K562 (cell line): ENCODE data around the gene TSC22D1. TPM values are rescaled to one million over a fixed set of nuclear protein-coding genes. Genes with fewer than 3 reads are reported as not detected.
A peak's percentile ranks its signal among the peaks of the same experiment; 100 is the strongest.

Experiments
- ATAC-seq: fragments of 200-7000 bp; cut with Tn5 transposase; 3 replicates; pipeline ENCODE4 v1.9.1; 2020; ENCODE audit warnings: moderate library complexity
- BruUV-seq: library from RNA; stranded (reverse); fragments of 400-500 nt; replicated peaks from 2 replicates; lab custom pipeline; 2021; lab: Mats Ljungman, UMichigan
- CTCF ChIA-PET: fragments of 300-600 bp; formaldehyde crosslinking; extraction: SDS; loops from one replicate; lab custom pipeline; 2021; ENCODE audit warnings: low intra/inter-chr PET ratio; lab: Yijun Ruan, JAX
- POLR2A ChIA-PET: fragments of 300-600, 350-650 bp; sonication (Branson Sonifier 250); formaldehyde crosslinking; extraction: SDS; loops from one replicate; lab custom pipeline; 2021; ENCODE audit warnings: antibody characterized with exemption, inconsistent platforms; lab: Yijun Ruan, JAX
- DNase-seq, 4 experiments: peaks; one replicate each; pipeline versions ENCODE4 v3.0.0 to v3.0.0-alpha.2; 2011 to 2018; ENCODE audit warnings: low spot score in 3 of 4, mixed read lengths in 3 of 4; ENCODE audit errors: extremely low read depth in 1 of 4
- FAIRE-seq: peaks from 2 replicates; lab custom pipeline; 2011; peaks lifted over from hg19 to GRCh38; lab: Jason Lieb, UNC
- H2AFZ ChIP-seq: 2 replicates; pipeline ENCODE4 v1.6.0; 2011; ENCODE audit warnings: low read depth, low read length, control low read depth, inconsistent platforms
- H3K27ac ChIP-seq: fragments of 200-600 bp; 3 replicates; pipeline ENCODE4 v1.8.0; 2011; ENCODE audit warnings: low read depth, mild to moderate bottlenecking, control low read depth, inconsistent platforms, low read length, moderate library complexity, mixed read lengths; ENCODE audit errors: extremely low read depth
- H3K27me3 ChIP-seq, 2 experiments: fragments of 300-600 bp in 1 of 2; 2 replicates in 1 of 2; 3 replicates in 1 of 2; pipeline versions ENCODE4 v1.6.0 to v1.8.0; 2011; ENCODE audit warnings: inconsistent platforms in 2 of 2, low read length in 2 of 2, mild to moderate bottlenecking in 1 of 2, mixed read lengths in 1 of 2, moderate library complexity in 1 of 2; ENCODE audit not compliant: control insufficient read depth in 2 of 2, insufficient read depth in 2 of 2
- H3K36me3 ChIP-seq: fragments of 300-600 bp; 3 replicates; pipeline ENCODE4 v1.8.0; 2011; ENCODE audit warnings: mild to moderate bottlenecking, low read length, inconsistent platforms; ENCODE audit not compliant: control insufficient read depth, insufficient read depth
- H3K4me1 ChIP-seq, 2 experiments: fragments of 200-600 bp in 1 of 2; replicated peaks in 1 of 2; 2 replicates in 1 of 2; 3 replicates in 1 of 2; pipeline versions ENCODE4 v1.5.1 to v1.8.0; 2011; ENCODE audit warnings: inconsistent platforms in 2 of 2, low read length in 2 of 2, mild to moderate bottlenecking in 1 of 2, mixed read lengths in 1 of 2, moderate library complexity in 1 of 2; ENCODE audit not compliant: control insufficient read depth in 2 of 2, insufficient read depth in 2 of 2
- H3K4me2 ChIP-seq: 2 replicates; pipeline ENCODE4 v1.6.1; 2011; ENCODE audit warnings: low read length, control low read depth, inconsistent platforms, mixed read lengths; ENCODE audit not compliant: insufficient read depth
- H3K4me3 ChIP-seq: fragments of 200-600 bp; sonication (generic), shearing (Covaris generic); 2 replicates; pipeline ENCODE4 v1.5.1; 2016; ENCODE audit warnings: control low read depth, inconsistent platforms
- H3K79me2 ChIP-seq: fragments of 200-600 bp; 3 replicates; pipeline ENCODE4 v1.8.0; 2011; ENCODE audit warnings: low read length, inconsistent platforms; ENCODE audit not compliant: control insufficient read depth, insufficient read depth
- H3K9ac ChIP-seq, 2 experiments: 2 replicates each; pipeline versions ENCODE4 v1.6.0 to v1.6.1; 2011; ENCODE audit warnings: low read depth in 2 of 2, low read length in 2 of 2, control low read depth in 1 of 2, inconsistent platforms in 1 of 2, mild to moderate bottlenecking in 1 of 2, mixed read lengths in 1 of 2; ENCODE audit not compliant: insufficient read depth in 1 of 2
- H3K9me1 ChIP-seq: one replicate; pipeline ENCODE4 v1.6.0; 2011; ENCODE audit warnings: inconsistent platforms, mild to moderate bottlenecking, low read length, moderate library complexity; ENCODE audit not compliant: control insufficient read depth, insufficient read depth
- H3K9me3 ChIP-seq: replicated peaks from 2 replicates; pipeline ENCODE4 v1.5.1; 2011; ENCODE audit warnings: low read depth, low read length, inconsistent platforms; ENCODE audit not compliant: control insufficient read depth, insufficient read depth
- H4K20me1 ChIP-seq: replicated peaks from 2 replicates; pipeline ENCODE4 v1.6.1; 2011; ENCODE audit warnings: low read length, inconsistent platforms, mixed read lengths; ENCODE audit not compliant: control insufficient read depth, insufficient read depth
- MYC ChIP-seq, 2 experiments: fragments of 250-450 bp in 1 of 2; sonication (Bioruptor Pico) in 1 of 2; IDR thresholded peaks; 2 replicates each; pipeline versions ENCODE4 v1.5.1 to v1.6.1; 2012 to 2021; ENCODE audit warnings: low read depth in 2 of 2, borderline replicate concordance in 1 of 2, improper control_type of control experiment in 1 of 2, low read length in 1 of 2, mild to moderate bottlenecking in 1 of 2, moderate library complexity in 1 of 2
- NBN ChIP-seq: fragments of 450-650 bp; IDR thresholded peaks from 2 replicates; pipeline ENCODE4 v1.6.1; 2016; ENCODE audit warnings: low read depth, mild to moderate bottlenecking
- ZBTB7A ChIP-seq: IDR thresholded peaks from 2 replicates; pipeline ENCODE4 v1.6.1; 2011; ENCODE audit warnings: low read depth, mild to moderate bottlenecking, low read length, moderate library complexity, borderline replicate concordance; ENCODE audit not compliant: control insufficient read depth
- ZC3H4 ChIP-seq: sonication (generic); formaldehyde crosslinking; IDR thresholded peaks from 2 replicates; pipeline ENCODE4 v1.9.0; 2021; ENCODE audit warnings: missing genetic modification reagents, borderline replicate concordance
- ZNF699 ChIP-seq: fragments of 250-450 bp; sonication (Bioruptor Pico); IDR thresholded peaks from 2 replicates; pipeline ENCODE4 v1.8.0; 2021; ENCODE audit warnings: mild to moderate bottlenecking, moderate library complexity; ENCODE audit not compliant: insufficient replicate concordance
- WGBS: fragments of 100-300 bp; shearing (Covaris generic); methylation state at CpG from one replicate; pipeline ENCODE4 v1.1.6; 2016; ENCODE audit warnings: low coverage, mixed read lengths; ENCODE audit not compliant: insufficient coverage; ENCODE audit errors: missing lambda C conversion rate; 5-methylcytosine and 5-hydroxymethylcytosine counted together
- in situ Hi-C: fragments of 300-500 bp; cut with MboI; formaldehyde crosslinking; loops from 4 replicates; pipeline ENCODE4 v1.15.0; 2018; ENCODE audit warnings: inconsistent platforms, mixed read lengths
- intact Hi-C: fragments of 100-400 bp; cut with micrococcal nuclease; formaldehyde crosslinking; loops from 2 replicates; pipeline ENCODE4 v1.14.2; 2022
- polyA plus RNA-seq, 8 experiments: library from polyadenylated mRNA; depleted of rRNA in 4 of 8; stranded (reverse) in 5 of 8; unstranded in 3 of 8; fragments of >200 nt; fragmentation: Nextera tagmentation in 2 of 8; fragmentation: Illumina TruSeq in 1 of 8; extraction: Ambion mirVana in 2 of 8; extraction: Trizol in 1 of 8; gene quantifications; 2 replicates each; pipeline versions ENCODE4 v1.2.1 to v1.2.3, GENCODE V29; 2011 to 2014; ENCODE audit warnings: inconsistent platforms in 1 of 8, missing spikeins in 1 of 8
- total RNA-seq, 7 experiments: library from RNA; depleted of rRNA in 6 of 7; stranded (reverse); fragments of >200 nt in 6 of 7; fragmentation: Illumina TruSeq in 2 of 7; extraction: Trizol in 2 of 7; gene quantifications; 2 replicates each; pipeline versions ENCODE4 v1.2.1 to v1.2.3, GENCODE V29; 2011 to 2021; ENCODE audit warnings: low replicate concordance in 1 of 7
- TF ChIP-seq, protein P1 (sequence below): fragments of 250-450 bp; sonication (Bioruptor Pico); IDR thresholded peaks from 2 replicates; pipeline ENCODE4 v1.5.0; 2022; ENCODE audit warnings: mild to moderate bottlenecking
- TF ChIP-seq, protein P2 (sequence below): fragments of 250-450 bp; sonication (Bioruptor Pico); IDR thresholded peaks from 2 replicates; pipeline ENCODE4 v1.9.0; 2021; ENCODE audit warnings: mild to moderate bottlenecking, inconsistent platforms
- TF ChIP-seq, protein P3 (sequence below): sonication (generic); formaldehyde crosslinking; IDR thresholded peaks from 2 replicates; pipeline ENCODE4 v1.5.0; 2020; ENCODE audit warnings: missing genetic modification reagents
- TF ChIP-seq, protein P4 (sequence below): sonication (generic); formaldehyde crosslinking; IDR thresholded peaks from 2 replicates; pipeline ENCODE4 v1.8.0; 2022; ENCODE audit warnings: mild to moderate bottlenecking, low read depth, missing genetic modification reagents

The TSC22D1 gene
- total and polyA plus RNA-seq, 9 of the 15 experiments (the other 6 are each of a cell fraction or from before 2014, with no cell fraction given): 2.6 to 19.8 (median 8.4) TPM

DNA sequence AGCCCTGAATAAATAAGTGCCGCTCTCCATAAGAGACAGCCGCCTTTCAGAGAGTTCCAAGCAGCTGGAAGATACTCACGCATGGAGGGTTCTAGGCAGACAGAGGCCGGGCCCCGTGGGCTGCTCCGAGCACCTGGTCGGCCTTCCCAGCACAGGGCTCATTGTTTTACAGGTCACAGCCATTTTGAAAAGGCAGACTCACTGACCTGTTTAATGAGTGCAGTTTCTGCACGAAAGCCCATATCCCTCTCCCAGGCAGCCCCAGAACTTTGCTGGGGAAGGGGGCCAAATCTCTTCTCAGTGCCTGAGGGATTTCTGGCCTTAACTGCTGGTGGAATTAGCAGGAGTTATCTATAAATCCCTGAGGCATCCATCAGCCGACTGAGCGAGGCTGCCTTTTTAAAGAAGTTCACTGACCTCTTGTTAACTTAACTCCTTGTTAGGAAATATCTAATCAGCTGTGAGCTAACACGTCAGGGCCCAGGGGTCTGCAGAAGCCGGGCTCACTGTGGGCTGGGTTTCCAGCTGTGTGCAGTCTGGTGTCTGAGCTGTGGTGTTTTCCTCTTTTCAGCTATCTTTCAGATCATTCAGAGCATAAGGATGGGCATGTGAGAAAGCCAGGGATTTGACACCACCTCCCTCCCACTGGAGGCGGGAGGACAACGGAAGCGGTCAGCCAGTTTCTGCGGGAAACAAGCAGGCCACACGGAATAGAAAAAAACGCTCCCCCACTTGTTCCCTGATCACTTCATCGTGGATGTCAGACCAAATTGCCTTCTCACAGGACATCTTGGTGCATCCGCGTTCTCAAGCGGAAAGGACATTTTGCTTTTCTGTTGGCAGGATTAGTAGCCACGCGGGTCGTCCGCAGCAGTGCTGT, 179.2 kb downstream of the TSC22D1 start (continued):
- TF ChIP-seq, protein P1, sequence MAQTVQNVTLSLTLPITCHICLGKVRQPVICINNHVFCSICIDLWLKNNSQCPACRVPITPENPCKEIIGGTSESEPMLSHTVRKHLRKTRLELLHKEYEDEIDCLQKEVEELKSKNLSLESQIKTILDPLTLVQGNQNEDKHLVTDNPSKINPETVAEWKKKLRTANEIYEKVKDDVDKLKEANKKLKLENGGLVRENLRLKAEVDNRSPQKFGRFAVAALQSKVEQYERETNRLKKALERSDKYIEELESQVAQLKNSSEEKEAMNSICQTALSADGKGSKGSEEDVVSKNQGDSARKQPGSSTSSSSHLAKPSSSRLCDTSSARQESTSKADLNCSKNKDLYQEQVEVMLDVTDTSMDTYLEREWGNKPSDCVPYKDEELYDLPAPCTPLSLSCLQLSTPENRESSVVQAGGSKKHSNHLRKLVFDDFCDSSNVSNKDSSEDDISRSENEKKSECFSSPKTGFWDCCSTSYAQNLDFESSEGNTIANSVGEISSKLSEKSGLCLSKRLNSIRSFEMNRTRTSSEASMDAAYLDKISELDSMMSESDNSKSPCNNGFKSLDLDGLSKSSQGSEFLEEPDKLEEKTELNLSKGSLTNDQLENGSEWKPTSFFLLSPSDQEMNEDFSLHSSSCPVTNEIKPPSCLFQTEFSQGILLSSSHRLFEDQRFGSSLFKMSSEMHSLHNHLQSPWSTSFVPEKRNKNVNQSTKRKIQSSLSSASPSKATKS (CRISPR knock-in tag): no peak

DNA sequence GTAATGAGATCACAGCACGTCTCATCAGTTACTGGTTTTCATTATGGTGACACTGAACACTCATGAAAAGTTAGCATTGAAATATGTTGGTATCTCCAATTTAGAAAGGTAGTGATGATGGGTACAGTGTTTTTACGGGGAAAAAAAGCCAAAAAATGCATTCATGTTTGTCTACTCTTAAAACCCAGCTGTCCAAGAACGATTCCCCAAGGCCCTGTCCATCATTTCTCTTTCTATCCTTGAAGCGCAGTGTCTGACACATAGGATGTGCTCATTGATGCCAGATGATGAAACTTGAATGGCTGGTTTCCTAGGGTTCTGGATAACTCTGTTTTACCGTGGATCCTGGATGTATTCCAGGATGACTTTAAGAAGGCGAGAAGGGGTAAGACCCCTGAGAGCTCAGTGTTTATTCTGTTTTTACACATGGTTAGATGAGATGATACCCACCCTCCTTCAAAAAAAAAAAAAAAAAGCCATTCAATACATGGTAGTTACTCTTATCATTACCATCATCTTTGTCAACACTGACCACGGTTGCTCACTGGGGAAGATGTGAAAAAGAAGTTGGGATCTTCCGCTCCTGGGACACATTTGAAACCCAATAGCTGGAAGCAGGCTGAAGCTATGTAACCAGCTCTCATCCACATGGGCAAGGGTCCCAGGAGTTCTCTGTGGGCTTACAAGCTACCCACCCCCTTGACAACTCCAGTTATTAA, 180.0 kb downstream of the TSC22D1 start:
- ChIA-PET POLR2A (no interaction called here), CTCF (no interaction called here)
- Histone ChIP-seq H3K36me3 (no peaks in the 10 kb centered on the region), H3K4me2 (no peak overlapping the region), H3K79me2 (no peaks in the 10 kb centered on the region), H3K27me3 (no peaks in the 10 kb centered on the region), H3K27ac (peak overlapping the region; percentile 78; the same call in 1 of the 3 replicates), H3K9me3 (no peaks in the 10 kb centered on the region), H3K4me3 (no peak overlapping the region), H3K9ac (no peak overlapping the region), H2AFZ (no peak overlapping the region), H3K4me1 (peaks cover 23 to 34% of the 10 kb centered on the region in 2 experiments; a peak in 4 of 5 replicates), H4K20me1 (no peaks in the 10 kb centered on the region), H3K9me1 (no peaks in the 10 kb centered on the region)
- FAIRE-seq (no peak), DNase-seq (no peak), ATAC-seq (no peak)
- intact Hi-C loops: no loop called here
- WGBS: 63% methylated on average over 8 of the region's 8 CpGs
- BruUV-seq: no TSS peak
- TF ChIP-seq ZBTB7A: no peak
- TF ChIP-seq, protein P2, sequence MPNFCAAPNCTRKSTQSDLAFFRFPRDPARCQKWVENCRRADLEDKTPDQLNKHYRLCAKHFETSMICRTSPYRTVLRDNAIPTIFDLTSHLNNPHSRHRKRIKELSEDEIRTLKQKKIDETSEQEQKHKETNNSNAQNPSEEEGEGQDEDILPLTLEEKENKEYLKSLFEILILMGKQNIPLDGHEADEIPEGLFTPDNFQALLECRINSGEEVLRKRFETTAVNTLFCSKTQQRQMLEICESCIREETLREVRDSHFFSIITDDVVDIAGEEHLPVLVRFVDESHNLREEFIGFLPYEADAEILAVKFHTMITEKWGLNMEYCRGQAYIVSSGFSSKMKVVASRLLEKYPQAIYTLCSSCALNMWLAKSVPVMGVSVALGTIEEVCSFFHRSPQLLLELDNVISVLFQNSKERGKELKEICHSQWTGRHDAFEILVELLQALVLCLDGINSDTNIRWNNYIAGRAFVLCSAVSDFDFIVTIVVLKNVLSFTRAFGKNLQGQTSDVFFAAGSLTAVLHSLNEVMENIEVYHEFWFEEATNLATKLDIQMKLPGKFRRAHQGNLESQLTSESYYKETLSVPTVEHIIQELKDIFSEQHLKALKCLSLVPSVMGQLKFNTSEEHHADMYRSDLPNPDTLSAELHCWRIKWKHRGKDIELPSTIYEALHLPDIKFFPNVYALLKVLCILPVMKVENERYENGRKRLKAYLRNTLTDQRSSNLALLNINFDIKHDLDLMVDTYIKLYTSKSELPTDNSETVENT (CRISPR knock-in tag): no peak
- TF ChIP-seq MYC (IDR thresholded peaks at IDR 0.05; ENCODE audit: low read depth, low read length): no peak
- no peak for TF ChIP-seq MYC (CRISPR knock-in tag; IDR thresholded peaks at IDR 0.05; ENCODE audit: borderline replicate concordance, low read depth)
- no peak for TF ChIP-seq NBN
- TF ChIP-seq, protein P3, sequence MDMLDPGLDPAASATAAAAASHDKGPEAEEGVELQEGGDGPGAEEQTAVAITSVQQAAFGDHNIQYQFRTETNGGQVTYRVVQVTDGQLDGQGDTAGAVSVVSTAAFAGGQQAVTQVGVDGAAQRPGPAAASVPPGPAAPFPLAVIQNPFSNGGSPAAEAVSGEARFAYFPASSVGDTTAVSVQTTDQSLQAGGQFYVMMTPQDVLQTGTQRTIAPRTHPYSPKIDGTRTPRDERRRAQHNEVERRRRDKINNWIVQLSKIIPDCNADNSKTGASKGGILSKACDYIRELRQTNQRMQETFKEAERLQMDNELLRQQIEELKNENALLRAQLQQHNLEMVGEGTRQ (CRISPR knock-in tag): no peak
- no peak for TF ChIP-seq ZC3H4 (CRISPR knock-in tag)
- TF ChIP-seq, protein P4, sequence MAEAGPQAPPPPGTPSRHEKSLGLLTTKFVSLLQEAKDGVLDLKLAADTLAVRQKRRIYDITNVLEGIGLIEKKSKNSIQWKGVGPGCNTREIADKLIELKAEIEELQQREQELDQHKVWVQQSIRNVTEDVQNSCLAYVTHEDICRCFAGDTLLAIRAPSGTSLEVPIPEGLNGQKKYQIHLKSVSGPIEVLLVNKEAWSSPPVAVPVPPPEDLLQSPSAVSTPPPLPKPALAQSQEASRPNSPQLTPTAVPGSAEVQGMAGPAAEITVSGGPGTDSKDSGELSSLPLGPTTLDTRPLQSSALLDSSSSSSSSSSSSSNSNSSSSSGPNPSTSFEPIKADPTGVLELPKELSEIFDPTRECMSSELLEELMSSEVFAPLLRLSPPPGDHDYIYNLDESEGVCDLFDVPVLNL (CRISPR knock-in tag): no peak
- TF ChIP-seq ZNF699: no peak
- in situ Hi-C loops: no loop called here
